ENCODE results near the gene ADH6. TPM values are rescaled to one million over a fixed set of nuclear protein-coding genes. Genes with fewer than 3 reads are reported as not detected.
"Not testable (repeated sequence)": the region's sequence is repeated elsewhere in the genome, so short reads cannot be mapped to it uniquely, and the experiment has no call there.

ADH6 gene
- total RNA-seq, 3 donors from 2014 or later: not detected

- TF ChIP-seq CTCF (IDR thresholded peaks at IDR 0.05) (no peak), POLR2A (IDR thresholded peaks at IDR 0.05) (no peak), POLR2AphosphoS5 (IDR thresholded peaks at IDR 0.05) (no peak)
- H3K9me3 ChIP-seq: peaks cover 0 to 13% of the 10 kb centered on the region in 2 donors
- intact Hi-C loops (cut with DNase I; ENCODE audit: low total_unique reads): no loop called here
- peak overlapping the region in 1 of 2 donors; percentile 8 for H3K27ac ChIP-seq
- H3K27me3 ChIP-seq: no peaks in the 10 kb centered on the region
- DNase-seq (ENCODE audit: low spot score in 2 of 2): no peak
- H3K4me3 ChIP-seq: no peak overlapping the region
- H3K36me3 ChIP-seq: no peaks in the 10 kb centered on the region
- H3K4me1 ChIP-seq: no peaks in the 10 kb centered on the region
Measured at GRCh38 chr4:99234331-99235010, 15.4 kb upstream of the ADH6 start.

DNA sequence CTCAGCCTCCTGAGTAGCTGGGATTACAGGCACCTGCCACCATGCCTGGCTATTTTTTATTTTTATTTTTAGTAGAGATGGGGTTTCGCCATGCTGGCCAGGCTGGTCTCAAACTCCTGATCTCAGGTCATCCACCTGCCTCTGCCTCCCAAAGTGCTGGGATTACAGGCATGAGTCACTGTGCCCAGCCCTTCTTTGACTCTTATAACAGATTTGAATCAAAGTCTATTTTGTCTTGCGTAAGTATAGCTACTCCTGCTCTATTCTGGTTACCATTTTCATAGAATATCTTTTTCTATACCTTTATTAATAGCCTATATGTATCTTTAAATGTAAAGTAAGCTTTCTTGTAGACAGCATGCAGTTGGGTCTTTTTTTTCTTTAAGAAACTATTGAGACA is 14.4 kb upstream of the ADH6 start:
- H3K4me3 ChIP-seq; H3K4me1 ChIP-seq; H3K36me3 ChIP-seq; intact Hi-C loops (cut with DNase I; ENCODE audit: low total_unique reads); H3K27me3 ChIP-seq; H3K27ac ChIP-seq; DNase-seq (ENCODE audit: low spot score in 2 of 2): not testable (repeated sequence)
- peaks cover 0 to 18% of the 10 kb centered on the region in 2 donors for H3K9me3 ChIP-seq

DNA sequence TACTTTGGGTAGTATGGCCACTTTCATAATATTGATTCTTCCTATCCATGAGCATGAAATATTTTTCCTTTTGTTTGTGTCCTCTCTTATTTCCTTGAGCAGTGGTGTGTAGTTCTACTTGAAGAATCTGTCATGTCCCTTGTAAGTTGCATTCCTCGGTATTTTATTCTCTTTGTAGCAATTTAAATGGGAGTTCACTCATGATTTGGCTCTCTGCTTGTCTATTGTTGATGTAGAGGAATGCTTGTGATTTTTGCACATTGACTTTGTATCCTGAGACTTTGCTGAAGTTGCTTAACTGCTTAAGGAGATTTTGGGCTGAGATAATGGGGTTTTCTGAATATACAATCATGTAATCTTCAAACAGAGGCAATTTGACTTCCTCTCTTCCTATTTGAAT is 9.7 kb upstream of the ADH6 start:
- H3K27me3 ChIP-seq; intact Hi-C loops (cut with DNase I; ENCODE audit: low total_unique reads); H3K4me3 ChIP-seq; H3K36me3 ChIP-seq; H3K27ac ChIP-seq; DNase-seq (ENCODE audit: low spot score in 2 of 2); H3K4me1 ChIP-seq: not testable (repeated sequence)
- peaks cover 0 to 20% of the 10 kb centered on the region in 2 donors for H3K9me3 ChIP-seq

DNA sequence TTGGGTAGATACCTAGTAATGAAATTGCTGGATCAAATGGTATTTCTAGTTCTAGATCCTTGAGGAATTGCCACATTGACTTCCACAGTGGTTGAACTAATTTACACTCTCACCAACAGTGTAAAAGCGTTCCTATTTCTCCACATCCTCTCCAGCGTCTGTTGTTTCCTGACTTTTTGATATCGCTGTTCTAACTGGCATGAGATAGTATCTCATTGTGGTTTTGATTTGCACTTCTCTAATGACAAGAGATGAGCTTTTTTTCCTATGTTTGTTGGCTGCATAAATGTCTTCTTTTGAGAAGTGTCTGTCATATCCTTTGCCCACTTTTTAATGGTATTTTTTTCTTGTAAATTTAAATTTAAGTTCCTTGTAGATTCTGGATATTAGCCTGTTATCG is 8.6 kb upstream of the ADH6 start:
- intact Hi-C loops (cut with DNase I; ENCODE audit: low total_unique reads); H3K4me3 ChIP-seq; H3K27me3 ChIP-seq; H3K36me3 ChIP-seq; H3K4me1 ChIP-seq; H3K27ac ChIP-seq; DNase-seq (ENCODE audit: low spot score in 2 of 2): not testable (repeated sequence)
- H3K9me3 ChIP-seq: peaks cover 0 to 20% of the 10 kb centered on the region in 2 donors

- TF ChIP-seq POLR2A (IDR thresholded peaks at IDR 0.05) (no peak), CTCF (IDR thresholded peaks at IDR 0.05) (no peak), POLR2AphosphoS5 (IDR thresholded peaks at IDR 0.05) (no peak)
- H3K4me1 ChIP-seq: no peaks in the 10 kb centered on the region
- no peak for DNase-seq (ENCODE audit: low spot score in 2 of 2)
- no peaks in the 10 kb centered on the region for H3K9me3 ChIP-seq
- no peaks in the 10 kb centered on the region for H3K36me3 ChIP-seq
- no peak overlapping the region for H3K4me3 ChIP-seq
- intact Hi-C loops (cut with DNase I; ENCODE audit: low total_unique reads): no loop called here
- H3K27me3 ChIP-seq: no peaks in the 10 kb centered on the region
- H3K27ac ChIP-seq: no peak overlapping the region
Measured at GRCh38 chr4:99221980-99222379, 2.9 kb upstream of the ADH6 start.

DNA sequence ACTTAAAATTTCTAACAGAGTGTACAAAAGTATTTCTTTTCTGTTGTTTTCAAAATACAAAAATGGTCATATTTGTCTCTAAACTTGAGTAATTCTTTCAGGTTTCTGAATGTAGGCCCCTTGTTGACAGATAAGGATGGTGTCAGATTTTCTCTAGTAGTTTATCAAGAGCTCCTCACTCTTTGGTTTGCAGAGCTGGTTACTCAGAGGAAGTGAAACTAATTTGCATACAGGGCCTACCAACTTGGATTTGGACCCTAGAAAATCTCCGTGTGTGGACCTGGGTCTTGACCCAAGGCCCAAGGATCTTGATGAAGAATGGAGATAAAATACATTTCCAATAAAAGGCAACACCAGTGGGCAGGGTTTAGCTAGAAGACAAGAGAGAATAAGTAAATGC is 433 bp upstream of the ADH6 start:
- no peak for DNase-seq (ENCODE audit: low spot score in 2 of 2)
- Histone ChIP-seq H3K4me1 (no peaks in the 10 kb centered on the region), H3K27ac (no peak overlapping the region), H3K4me3 (no peak overlapping the region), H3K9me3 (no peaks in the 10 kb centered on the region), H3K36me3 (no peaks in the 10 kb centered on the region), H3K27me3 (no peaks in the 10 kb centered on the region)
- intact Hi-C loops (cut with DNase I; ENCODE audit: low total_unique reads): no loop called here
- no peak for TF ChIP-seq POLR2AphosphoS5 (IDR thresholded peaks at IDR 0.05)
- no peak for TF ChIP-seq CTCF (IDR thresholded peaks at IDR 0.05)
- TF ChIP-seq POLR2A (IDR thresholded peaks at IDR 0.05): no peak

- TF ChIP-seq CTCF (IDR thresholded peaks at IDR 0.05) (no peak), POLR2A (IDR thresholded peaks at IDR 0.05) (no peak), POLR2AphosphoS5 (IDR thresholded peaks at IDR 0.05) (no peak)
- Histone ChIP-seq H3K36me3 (no peaks in the 10 kb centered on the region), H3K9me3 (no peaks in the 10 kb centered on the region), H3K27ac (no peak overlapping the region), H3K27me3 (no peaks in the 10 kb centered on the region), H3K4me3 (no peak overlapping the region), H3K4me1 (no peaks in the 10 kb centered on the region)
- DNase-seq (ENCODE audit: low spot score in 2 of 2): no peak
- intact Hi-C loops (cut with DNase I; ENCODE audit: low total_unique reads): no loop called here
Measured at GRCh38 chr4:99215521-99215920, 3.5 kb downstream of the ADH6 start.
